WTC11 (cell line): ENCODE results near the gene NFIC. TPM values are rescaled to one million over a fixed set of nuclear protein-coding genes. Genes with fewer than 3 reads are reported as not detected.
"Not testable (repeated sequence)": the region's sequence is repeated elsewhere in the genome, so short reads cannot be mapped to it uniquely, and the experiment has no call there.

ENCODE experiments used
- ATAC-seq: fragments of 200-7000 bp; cut with Tn5 transposase; 2 replicates; pipeline ENCODE4 v1.10.0; 2021; ENCODE audit warnings: mild to moderate bottlenecking, moderate library complexity
- CTCF ChIA-PET: fragments of 300-600 bp; sonication (Branson Sonifier 250); formaldehyde crosslinking; loops from one replicate; lab custom pipeline; 2021; ENCODE audit warnings: antibody characterized with exemption; lab: Charles Lee
- POLR2A ChIA-PET: fragments of 350-600 bp; sonication (Branson Sonifier 250); formaldehyde crosslinking; loops from one replicate; lab custom pipeline; 2021; ENCODE audit warnings: antibody characterized with exemption; lab: Charles Lee
- DNase-seq: peaks from one replicate; pipeline ENCODE4 v3.0.0; 2021; ENCODE audit warnings: low spot score
- H3K27ac Mint-ChIP-seq: 2 replicates; pipeline ENCODE4 v1.8.0; 2021; ENCODE audit warnings: mixed read lengths
- H3K27me3 Mint-ChIP-seq: 2 replicates; pipeline ENCODE4 v1.8.0; 2021; ENCODE audit warnings: low read depth, mild to moderate bottlenecking, moderate library complexity, mixed read lengths
- H3K36me3 Mint-ChIP-seq: 2 replicates; pipeline ENCODE4 v1.8.0; 2021; ENCODE audit warnings: mixed read lengths
- H3K4me1 Mint-ChIP-seq: 2 replicates; pipeline ENCODE4 v1.8.0; 2022; ENCODE audit warnings: mixed read lengths
- H3K4me3 Mint-ChIP-seq: 2 replicates; pipeline ENCODE4 v1.8.0; 2021; ENCODE audit warnings: mild to moderate bottlenecking, moderate library complexity, mixed read lengths
- H3K9me3 Mint-ChIP-seq: 2 replicates; pipeline ENCODE4 v1.8.0; 2021; ENCODE audit warnings: mixed read lengths
- AFF4 ChIP-seq: sonication (generic); formaldehyde crosslinking; IDR thresholded peaks from 2 replicates; pipeline ENCODE4 v1.8.1; 2023; ENCODE audit warnings: mild to moderate bottlenecking, missing genetic modification reagents, borderline replicate concordance
- ESRRA ChIP-seq: sonication (generic); formaldehyde crosslinking; IDR thresholded peaks from 2 replicates; pipeline ENCODE4 v1.8.1; 2022; ENCODE audit warnings: mild to moderate bottlenecking, missing genetic modification reagents, borderline replicate concordance
- FOXP1 ChIP-seq: sonication (generic); formaldehyde crosslinking; IDR thresholded peaks from 2 replicates; pipeline ENCODE4 v1.8.0; 2022; ENCODE audit warnings: missing genetic modification reagents, mild to moderate bottlenecking, moderate library complexity, borderline replicate concordance
- FOXP4 ChIP-seq: sonication (generic); formaldehyde crosslinking; IDR thresholded peaks from 2 replicates; pipeline ENCODE4 v1.8.0; 2022; ENCODE audit warnings: mild to moderate bottlenecking, missing genetic modification reagents
- IRF2 ChIP-seq: sonication (generic); formaldehyde crosslinking; IDR thresholded peaks from 2 replicates; pipeline ENCODE4 v1.8.0; 2022; ENCODE audit warnings: low read depth, missing genetic modification reagents, borderline replicate concordance
- NFATC4 ChIP-seq: fragments of 250-450 bp; sonication (Bioruptor Pico); IDR thresholded peaks from 2 replicates; pipeline ENCODE4 v1.9.0; 2021; ENCODE audit warnings: mild to moderate bottlenecking
- NR1H2 ChIP-seq: sonication (generic); formaldehyde crosslinking; IDR thresholded peaks from 2 replicates; pipeline ENCODE4 v1.9.0; 2021; ENCODE audit warnings: mild to moderate bottlenecking, moderate library complexity, missing genetic modification reagents
- NR2C2 ChIP-seq: sonication (generic); formaldehyde crosslinking; IDR thresholded peaks from 2 replicates; pipeline ENCODE4 v1.8.0; 2022; ENCODE audit warnings: mild to moderate bottlenecking, missing genetic modification reagents
- NR3C1 ChIP-seq: sonication (generic); formaldehyde crosslinking; conservative IDR thresholded peaks from 2 replicates; pipeline ENCODE4 v1.8.1; 2023; ENCODE audit warnings: low read depth, mild to moderate bottlenecking, missing genetic modification reagents
- RORB ChIP-seq: fragments of 250-450 bp; sonication (Bioruptor Pico); IDR thresholded peaks from 2 replicates; pipeline ENCODE4 v1.9.0; 2021; ENCODE audit warnings: mild to moderate bottlenecking
- USF2 ChIP-seq: sonication (generic); formaldehyde crosslinking; IDR thresholded peaks from 2 replicates; pipeline ENCODE4 v1.8.1; 2023; ENCODE audit warnings: mild to moderate bottlenecking, missing genetic modification reagents, moderate library complexity
- ZBTB21 ChIP-seq: sonication (generic); formaldehyde crosslinking; IDR thresholded peaks from 2 replicates; pipeline ENCODE4 v1.8.1; 2023; ENCODE audit warnings: mild to moderate bottlenecking, missing genetic modification reagents, borderline replicate concordance
- ZNF219 ChIP-seq: sonication (generic); formaldehyde crosslinking; IDR thresholded peaks from 2 replicates; pipeline ENCODE4 v1.8.0; 2023; ENCODE audit warnings: missing genetic modification reagents, mild to moderate bottlenecking, borderline replicate concordance
- ZNF317 ChIP-seq: sonication (generic); formaldehyde crosslinking; IDR thresholded peaks from 2 replicates; pipeline ENCODE4 v1.8.1; 2023; ENCODE audit warnings: low read depth, mild to moderate bottlenecking, moderate library complexity, missing genetic modification reagents, borderline replicate concordance
- ZNF396 ChIP-seq: fragments of 250-450 bp; sonication (Bioruptor Pico); IDR thresholded peaks from 2 replicates; pipeline ENCODE4 v1.8.0; 2021; ENCODE audit warnings: mild to moderate bottlenecking, moderate library complexity, borderline replicate concordance
- total RNA-seq: library from RNA; stranded (reverse); gene quantifications from 3 replicates; pipeline ENCODE4 v1.2.3, GENCODE V29; 2021
- TF ChIP-seq, protein P1 (sequence below): sonication (generic); formaldehyde crosslinking; IDR thresholded peaks from 2 replicates; pipeline ENCODE4 v1.8.0; 2023; ENCODE audit warnings: missing genetic modification reagents
- TF ChIP-seq, protein P2 (sequence below): sonication (generic); formaldehyde crosslinking; IDR thresholded peaks from 2 replicates; pipeline ENCODE4 v1.8.1; 2022; ENCODE audit warnings: mild to moderate bottlenecking, missing genetic modification reagents, moderate library complexity, borderline replicate concordance

Gene NFIC
- total RNA-seq, 1 experiment from 2014 or later: 3.5 TPM

DNA sequence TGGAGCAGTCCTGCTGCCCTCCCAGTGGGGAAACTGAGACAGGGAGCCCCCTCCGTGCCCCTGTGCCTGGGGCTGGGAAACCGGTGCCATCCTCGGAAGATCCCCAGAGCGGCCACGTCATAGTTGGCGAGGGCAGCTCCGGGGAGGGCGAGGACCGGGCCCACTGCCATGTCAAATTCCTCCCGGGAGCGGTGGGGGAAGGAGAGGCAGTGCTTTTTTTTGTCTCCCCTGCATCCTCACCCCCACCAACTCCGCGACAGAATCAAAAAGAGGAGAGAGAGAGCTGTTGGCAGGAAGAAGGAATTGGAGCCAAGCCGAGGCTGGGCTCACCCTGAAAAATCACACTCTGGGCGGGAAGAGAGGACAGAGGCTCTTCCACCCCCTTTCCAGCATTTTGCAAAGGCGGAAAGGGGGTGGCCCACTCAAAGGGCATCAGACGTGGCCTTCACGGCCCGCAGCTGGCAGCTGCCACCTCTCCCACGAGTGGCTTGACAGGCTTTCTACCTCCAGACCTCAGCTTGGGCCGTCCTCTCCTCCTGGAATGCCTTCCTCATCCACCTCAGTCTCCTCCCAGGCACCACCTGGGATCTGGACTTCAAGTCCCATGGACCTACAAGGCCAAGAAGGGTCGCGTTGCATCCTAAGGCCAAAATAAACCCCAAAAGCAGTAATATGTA lies 19.6 kb upstream of the NFIC start:
- CTCF ChIA-PET: interaction anchor here (1.8 to 2.6 kb wide), 2 partner anchors 42 to 82 kb away, joined by 8 to 11 read pairs; no protein-coding TSS in a partner anchor
- peaks cover 41% of the 10 kb centered on the region for H3K27me3 Mint-ChIP-seq

GRCh38 chr19:3348042-3348441 lies 18.3 kb upstream of the NFIC start:
- H3K27me3 Mint-ChIP-seq: peaks cover 50% of the 10 kb centered on the region

More for the DNA sequence above, 19.6 kb upstream of the NFIC start:
- H3K4me3 Mint-ChIP-seq: no peak overlapping the region
- no peaks in the 10 kb centered on the region for H3K4me1 Mint-ChIP-seq
- DNase-seq (no peak), ATAC-seq (no peak)
- H3K9me3 Mint-ChIP-seq: no peaks in the 10 kb centered on the region
- no peaks in the 10 kb centered on the region for H3K36me3 Mint-ChIP-seq
- no peak for TF ChIP-seq IRF2 (CRISPR knock-in tag)
- TF ChIP-seq, protein P1, sequence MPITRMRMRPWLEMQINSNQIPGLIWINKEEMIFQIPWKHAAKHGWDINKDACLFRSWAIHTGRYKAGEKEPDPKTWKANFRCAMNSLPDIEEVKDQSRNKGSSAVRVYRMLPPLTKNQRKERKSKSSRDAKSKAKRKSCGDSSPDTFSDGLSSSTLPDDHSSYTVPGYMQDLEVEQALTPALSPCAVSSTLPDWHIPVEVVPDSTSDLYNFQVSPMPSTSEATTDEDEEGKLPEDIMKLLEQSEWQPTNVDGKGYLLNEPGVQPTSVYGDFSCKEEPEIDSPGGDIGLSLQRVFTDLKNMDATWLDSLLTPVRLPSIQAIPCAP (CRISPR knock-in tag): no peak
- TF ChIP-seq NR1H2 (CRISPR knock-in tag): no peak
- no peak for TF ChIP-seq ZNF317 (CRISPR knock-in tag)
- TF ChIP-seq ESRRA (CRISPR knock-in tag): no peak
- no peak for TF ChIP-seq NR2C2 (CRISPR knock-in tag)
- TF ChIP-seq ZNF219 (CRISPR knock-in tag): no peak
- TF ChIP-seq RORB (CRISPR knock-in tag): no peak
- TF ChIP-seq FOXP1 (CRISPR knock-in tag): no peak
- TF ChIP-seq, protein P2, sequence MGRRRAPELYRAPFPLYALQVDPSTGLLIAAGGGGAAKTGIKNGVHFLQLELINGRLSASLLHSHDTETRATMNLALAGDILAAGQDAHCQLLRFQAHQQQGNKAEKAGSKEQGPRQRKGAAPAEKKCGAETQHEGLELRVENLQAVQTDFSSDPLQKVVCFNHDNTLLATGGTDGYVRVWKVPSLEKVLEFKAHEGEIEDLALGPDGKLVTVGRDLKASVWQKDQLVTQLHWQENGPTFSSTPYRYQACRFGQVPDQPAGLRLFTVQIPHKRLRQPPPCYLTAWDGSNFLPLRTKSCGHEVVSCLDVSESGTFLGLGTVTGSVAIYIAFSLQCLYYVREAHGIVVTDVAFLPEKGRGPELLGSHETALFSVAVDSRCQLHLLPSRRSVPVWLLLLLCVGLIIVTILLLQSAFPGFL (CRISPR knock-in tag): no peak
- POLR2A ChIA-PET: no interaction called here
- no peak overlapping the region for H3K27ac Mint-ChIP-seq

DNA sequence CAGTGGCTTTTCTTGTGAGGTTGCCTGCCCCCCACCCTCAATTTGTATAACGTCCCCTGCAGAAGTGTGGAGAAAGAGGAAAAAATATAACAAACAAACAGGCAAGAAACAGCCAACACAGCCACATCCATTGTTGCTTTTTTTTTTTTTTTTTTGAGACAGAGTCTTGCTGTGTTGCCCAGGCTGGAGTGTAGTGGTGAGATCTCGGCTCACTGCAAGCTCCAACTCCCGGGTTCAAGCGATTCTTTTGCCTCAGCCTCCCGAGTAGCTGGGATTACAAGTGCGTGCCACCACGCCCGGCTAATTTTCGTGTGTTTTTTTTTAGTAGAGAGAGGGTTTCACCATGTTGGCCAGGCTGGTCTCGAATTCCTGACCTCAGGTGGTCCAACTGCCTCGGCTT lies 17.9 kb upstream of the NFIC start:
- H3K4me3 Mint-ChIP-seq, H3K27ac Mint-ChIP-seq, ATAC-seq, H3K9me3 Mint-ChIP-seq, H3K4me1 Mint-ChIP-seq, DNase-seq, POLR2A ChIA-PET, H3K36me3 Mint-ChIP-seq: not testable (repeated sequence)
- CTCF ChIA-PET: interaction anchor here (0.6 to 2.6 kb wide), 6 partner anchors 13 to 135 kb away, joined by 3 to 11 read pairs (median 4); no protein-coding TSS in a partner anchor
- H3K27me3 Mint-ChIP-seq: peaks cover 54% of the 10 kb centered on the region

More at GRCh38 chr19:3348042-3348441, 18.3 kb upstream of the NFIC start:
- POLR2A ChIA-PET: no interaction called here
- TF ChIP-seq FOXP4: no peak
- no peak for TF ChIP-seq ZNF396
- no peak for DNase-seq
- no peaks in the 10 kb centered on the region for H3K36me3 Mint-ChIP-seq
- H3K27ac Mint-ChIP-seq: no peak overlapping the region
- ATAC-seq: no peak
- no peaks in the 10 kb centered on the region for H3K4me1 Mint-ChIP-seq
- CTCF ChIA-PET: interaction anchor here (0.7 to 2.6 kb wide), 4 partner anchors 12 to 136 kb away, joined by 3 to 11 read pairs (median 4); no protein-coding TSS in a partner anchor
- no peaks in the 10 kb centered on the region for H3K9me3 Mint-ChIP-seq
- no peak overlapping the region for H3K4me3 Mint-ChIP-seq

DNA sequence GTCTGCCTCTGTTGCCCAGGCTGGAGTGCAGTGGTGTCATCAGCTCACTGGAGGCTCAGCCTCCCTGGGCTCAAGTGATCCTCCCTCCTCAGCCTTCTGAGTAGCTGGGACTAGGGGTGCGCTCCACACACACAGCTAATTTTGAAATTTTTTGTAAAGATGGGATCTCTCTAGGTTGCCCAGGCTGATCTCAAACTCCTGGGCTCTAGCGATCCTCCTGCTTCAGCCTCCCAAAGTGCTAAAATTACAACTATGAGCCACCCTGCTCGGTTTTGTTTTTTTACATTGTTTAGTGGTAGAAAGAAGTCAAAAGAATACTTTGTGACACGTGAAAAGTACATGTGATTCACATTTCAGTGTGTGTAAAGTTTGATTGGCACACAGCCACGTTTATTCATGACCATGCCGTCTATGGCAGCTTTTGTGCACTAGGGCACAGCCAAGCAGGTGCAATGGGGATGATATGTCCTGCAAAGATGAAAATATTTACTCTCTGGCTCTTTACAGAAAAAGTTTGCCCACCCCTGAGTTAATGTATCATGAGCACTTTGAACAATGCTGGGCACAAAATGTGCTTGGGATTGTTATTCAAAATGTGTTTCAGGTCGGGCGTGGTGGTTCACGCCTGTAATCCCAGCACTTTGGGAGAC lies 16.2 kb upstream of the NFIC start:
- Mint-ChIP-seq H3K36me3 (no peaks in the 10 kb centered on the region), H3K9me3 (no peaks in the 10 kb centered on the region), H3K27ac (no peak overlapping the region), H3K4me3 (no peak overlapping the region), H3K4me1 (no peaks in the 10 kb centered on the region), H3K27me3 (peaks cover 65% of the 10 kb centered on the region)
- no peak for DNase-seq
- TF ChIP-seq AFF4 (CRISPR knock-in tag) (no peak), NFATC4 (CRISPR knock-in tag) (no peak), NR3C1 (CRISPR knock-in tag) (no peak), USF2 (no peak), ZBTB21 (CRISPR knock-in tag) (no peak)
- ATAC-seq: no peak
- ChIA-PET CTCF (interaction anchor here (0.6 to 1.3 kb wide), 2 partner anchors 45 to 155 kb away, joined by 3 read pairs; no protein-coding TSS in a partner anchor), POLR2A (no interaction called here)
